GM23338 (cell line): ENCODE results near the gene GFRAL. TPM values are rescaled to one million over a fixed set of nuclear protein-coding genes. Genes with fewer than 3 reads are reported as not detected.
A peak's percentile ranks its signal among the peaks of the same experiment; 100 is the strongest.
"Not testable (repeated sequence)": the region's sequence is repeated elsewhere in the genome, so short reads cannot be mapped to it uniquely, and the experiment has no call there.

Experiments
- ATAC-seq: fragments of 200-7000 bp; cut with Tn5 transposase; 3 replicates; pipeline ENCODE4 v1.9.1; 2020
- DNase-seq: peaks from one replicate; pipeline ENCODE4 v3.0.0-alpha.2; 2015; ENCODE audit warnings: low spot score
- H2AFZ ChIP-seq: fragments of 200-600 bp; sonication (generic); 2 replicates; pipeline ENCODE4 v1.8.0; 2016; ENCODE audit warnings: antibody characterized with exemption, mild to moderate bottlenecking, moderate library complexity
- H3F3A ChIP-seq: fragments of 200-600 bp; sonication (generic); replicated peaks from 2 replicates; pipeline ENCODE4 v1.8.0; 2017; ENCODE audit warnings: antibody characterized with exemption, mixed run types, low read depth
- H3K27ac ChIP-seq: fragments of 200-600 bp; sonication (generic); 2 replicates; pipeline ENCODE4 v1.6.1; 2016; ENCODE audit warnings: low read depth
- H3K27me3 ChIP-seq: fragments of 200-600 bp; sonication (generic); 2 replicates; pipeline ENCODE4 v1.8.0; 2016; ENCODE audit warnings: mild to moderate bottlenecking, mixed run types, moderate library complexity; ENCODE audit not compliant: insufficient read depth
- H3K36me3 ChIP-seq: fragments of 200-600 bp; sonication (generic); 2 replicates; pipeline ENCODE4 v1.8.0; 2016; ENCODE audit warnings: mild to moderate bottlenecking; ENCODE audit not compliant: insufficient read depth
- H3K4me1 ChIP-seq: fragments of 200-600 bp; sonication (generic); 2 replicates; pipeline ENCODE4 v1.8.0; 2016; ENCODE audit warnings: mild to moderate bottlenecking, moderate library complexity; ENCODE audit not compliant: insufficient read depth
- H3K4me2 ChIP-seq: fragments of 200-600 bp; sonication (generic); 2 replicates; pipeline ENCODE4 v1.7.1; 2017; ENCODE audit warnings: mixed run types
- H3K4me3 ChIP-seq: fragments of 200-600 bp; sonication (generic); 2 replicates; pipeline ENCODE4 v1.6.1; 2016; ENCODE audit warnings: mixed run types
- H3K79me2 ChIP-seq: fragments of 200-600 bp; sonication (generic); replicated peaks from 2 replicates; pipeline ENCODE4 v1.8.0; 2017; ENCODE audit warnings: mild to moderate bottlenecking; ENCODE audit not compliant: insufficient read depth
- H3K9me2 ChIP-seq: fragments of 200-600 bp; sonication (generic); 2 replicates; pipeline ENCODE4 v1.8.0; 2017; ENCODE audit not compliant: insufficient read depth
- H4K20me1 ChIP-seq: fragments of 200-600 bp; sonication (generic); replicated peaks from 2 replicates; pipeline ENCODE4 v1.8.0; 2017; ENCODE audit warnings: mild to moderate bottlenecking; ENCODE audit not compliant: insufficient read depth
- H3K27ac Mint-ChIP-seq: 2 replicates; pipeline ENCODE4 v1.8.0; 2020; ENCODE audit warnings: inconsistent platforms, mild to moderate bottlenecking, moderate library complexity, mixed read lengths
- H3K27me3 Mint-ChIP-seq: 3 replicates; pipeline ENCODE4 v1.8.0; 2022; ENCODE audit warnings: low read depth, mild to moderate bottlenecking, moderate library complexity, mixed read lengths, inconsistent platforms; ENCODE audit not compliant: insufficient read depth, poor library complexity
- H3K36me3 Mint-ChIP-seq: 3 replicates; pipeline ENCODE4 v1.8.0; 2021; ENCODE audit warnings: low read depth, mild to moderate bottlenecking, inconsistent platforms, moderate library complexity, mixed read lengths
- H3K4me1 Mint-ChIP-seq: 3 replicates; pipeline ENCODE4 v1.8.0; 2020; ENCODE audit warnings: mild to moderate bottlenecking, inconsistent platforms, mixed read lengths
- H3K4me3 Mint-ChIP-seq: 3 replicates; pipeline ENCODE4 v1.8.0; 2021; ENCODE audit warnings: moderate library complexity, mild to moderate bottlenecking, inconsistent platforms, mixed read lengths
- H3K9me3 Mint-ChIP-seq: 3 replicates; pipeline ENCODE4 v1.8.0; 2020; ENCODE audit warnings: moderate library complexity, mild to moderate bottlenecking, inconsistent platforms, mixed read lengths
- EZH2phosphoT487 ChIP-seq: fragments of 200-600 bp; sonication (generic); IDR thresholded peaks from one replicate; pipeline ENCODE4 v1.8.1; 2018; ENCODE audit warnings: antibody characterized with exemption; ENCODE audit not compliant: unreplicated experiment
- NANOG ChIP-seq: IDR thresholded peaks from 2 replicates; pipeline ENCODE4 v1.6.1; 2016; ENCODE audit warnings: antibody characterized with exemption, borderline replicate concordance
- STAT1 ChIP-seq: IDR thresholded peaks from one replicate; pipeline ENCODE4 v1.6.1; 2016; ENCODE audit warnings: antibody characterized with exemption; ENCODE audit not compliant: unreplicated experiment
- ZNF114 ChIP-seq: fragments of 250-450 bp; sonication (Bioruptor Pico); IDR thresholded peaks from 2 replicates; pipeline ENCODE4 v1.5.0; 2020; ENCODE audit warnings: mild to moderate bottlenecking, moderate library complexity
- polyA plus RNA-seq: library from polyadenylated mRNA; unstranded; fragments of >200 nt; fragmentation: Nextera tagmentation; extraction: Ambion mirVana; gene quantifications from 2 replicates; pipeline ENCODE4 v1.2.1, GENCODE V29; 2016
- total RNA-seq: library from RNA; depleted of rRNA; stranded (reverse); fragments of >200 nt; shearing (Covaris generic); gene quantifications from 2 replicates; pipeline ENCODE4 v1.2.3, GENCODE V29; 2014
- TF ChIP-seq, protein P1 (sequence below): IDR thresholded peaks from one replicate; pipeline ENCODE4 v1.6.1; 2018; ENCODE audit warnings: antibody characterized with exemption; ENCODE audit not compliant: unreplicated experiment
- TF ChIP-seq, protein P2 (sequence below), 2 experiments: fragments of 200-600 bp in 1 of 2; sonication (generic) in 1 of 2; conservative IDR thresholded peaks; 2 replicates each; pipeline versions ENCODE4 v1.5.1 to v1.6.1; 2016 to 2017; ENCODE audit warnings: antibody characterized with exemption in 2 of 2, low read depth in 2 of 2, mild to moderate bottlenecking in 2 of 2, moderate library complexity in 1 of 2

The GFRAL gene
- total and polyA plus RNA-seq, 2 experiments from 2014 or later: not detected

DNA sequence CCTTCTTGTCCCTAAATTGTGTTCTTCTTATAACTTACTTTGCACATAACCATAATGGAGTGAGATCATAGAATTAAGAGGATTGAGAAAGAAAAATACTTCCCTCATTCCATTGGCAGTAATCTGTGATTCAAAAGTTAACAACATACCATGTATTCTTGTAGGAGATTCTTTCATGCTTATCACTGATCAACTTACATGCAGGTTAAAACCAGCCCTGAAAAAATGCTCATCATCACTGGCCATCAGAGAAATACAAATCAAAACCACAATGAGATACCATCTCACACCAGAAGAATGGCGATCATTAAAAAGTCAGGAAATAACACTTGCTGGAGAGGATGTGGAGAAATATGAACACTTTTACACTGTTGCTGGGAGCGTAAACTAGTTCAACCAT lies 36.5 kb upstream of the GFRAL start (continued):
- TF ChIP-seq, protein P1, sequence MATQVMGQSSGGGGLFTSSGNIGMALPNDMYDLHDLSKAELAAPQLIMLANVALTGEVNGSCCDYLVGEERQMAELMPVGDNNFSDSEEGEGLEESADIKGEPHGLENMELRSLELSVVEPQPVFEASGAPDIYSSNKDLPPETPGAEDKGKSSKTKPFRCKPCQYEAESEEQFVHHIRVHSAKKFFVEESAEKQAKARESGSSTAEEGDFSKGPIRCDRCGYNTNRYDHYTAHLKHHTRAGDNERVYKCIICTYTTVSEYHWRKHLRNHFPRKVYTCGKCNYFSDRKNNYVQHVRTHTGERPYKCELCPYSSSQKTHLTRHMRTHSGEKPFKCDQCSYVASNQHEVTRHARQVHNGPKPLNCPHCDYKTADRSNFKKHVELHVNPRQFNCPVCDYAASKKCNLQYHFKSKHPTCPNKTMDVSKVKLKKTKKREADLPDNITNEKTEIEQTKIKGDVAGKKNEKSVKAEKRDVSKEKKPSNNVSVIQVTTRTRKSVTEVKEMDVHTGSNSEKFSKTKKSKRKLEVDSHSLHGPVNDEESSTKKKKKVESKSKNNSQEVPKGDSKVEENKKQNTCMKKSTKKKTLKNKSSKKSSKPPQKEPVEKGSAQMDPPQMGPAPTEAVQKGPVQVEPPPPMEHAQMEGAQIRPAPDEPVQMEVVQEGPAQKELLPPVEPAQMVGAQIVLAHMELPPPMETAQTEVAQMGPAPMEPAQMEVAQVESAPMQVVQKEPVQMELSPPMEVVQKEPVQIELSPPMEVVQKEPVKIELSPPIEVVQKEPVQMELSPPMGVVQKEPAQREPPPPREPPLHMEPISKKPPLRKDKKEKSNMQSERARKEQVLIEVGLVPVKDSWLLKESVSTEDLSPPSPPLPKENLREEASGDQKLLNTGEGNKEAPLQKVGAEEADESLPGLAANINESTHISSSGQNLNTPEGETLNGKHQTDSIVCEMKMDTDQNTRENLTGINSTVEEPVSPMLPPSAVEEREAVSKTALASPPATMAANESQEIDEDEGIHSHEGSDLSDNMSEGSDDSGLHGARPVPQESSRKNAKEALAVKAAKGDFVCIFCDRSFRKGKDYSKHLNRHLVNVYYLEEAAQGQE: no peak
- TF ChIP-seq EZH2phosphoT487: no peak
- no peak for TF ChIP-seq NANOG

DNA sequence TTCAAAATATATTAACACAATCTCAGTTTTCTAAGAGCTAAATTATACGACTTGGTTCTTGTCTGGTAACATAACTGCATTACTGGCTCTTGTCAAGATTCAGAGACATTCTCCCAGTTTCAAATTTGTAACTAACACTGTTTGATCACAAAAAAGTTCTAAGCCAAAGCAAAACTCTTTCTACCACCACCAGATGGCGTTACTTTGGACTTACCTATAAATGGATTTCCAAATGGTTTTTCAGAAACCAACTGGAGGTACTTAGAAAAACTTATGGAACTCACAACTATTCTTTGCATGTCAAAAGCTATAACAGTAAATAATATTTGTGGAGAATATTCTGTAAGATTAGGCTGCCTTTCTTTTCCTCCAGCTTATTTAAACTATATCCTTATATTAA lies 34.2 kb upstream of the GFRAL start:
- Histone ChIP-seq H3K79me2 (no peaks in the 10 kb centered on the region), H2AFZ (no peak overlapping the region), H4K20me1 (no peaks in the 10 kb centered on the region), H3K27ac (no peak overlapping the region), H3K4me1 (no peaks in the 10 kb centered on the region), H3K4me3 (no peak overlapping the region), H3K4me2 (no peak overlapping the region), H3K36me3 (no peaks in the 10 kb centered on the region), H3K27me3 (no peaks in the 10 kb centered on the region), H3K9me2 (no peaks in the 10 kb centered on the region), H3F3A (no peaks in the 10 kb centered on the region)
- H3K9me3 Mint-ChIP-seq: peaks cover 2% of the 10 kb centered on the region; the same call in 2 of the 3 replicates
- H3K27me3 Mint-ChIP-seq: no peaks in the 10 kb centered on the region
- no peak for ATAC-seq
- H3K27ac Mint-ChIP-seq: no peak overlapping the region
- no peaks in the 10 kb centered on the region for H3K36me3 Mint-ChIP-seq
- H3K4me3 Mint-ChIP-seq: no peak overlapping the region
- H3K4me1 Mint-ChIP-seq: no peaks in the 10 kb centered on the region
- TF ChIP-seq, protein P2, sequence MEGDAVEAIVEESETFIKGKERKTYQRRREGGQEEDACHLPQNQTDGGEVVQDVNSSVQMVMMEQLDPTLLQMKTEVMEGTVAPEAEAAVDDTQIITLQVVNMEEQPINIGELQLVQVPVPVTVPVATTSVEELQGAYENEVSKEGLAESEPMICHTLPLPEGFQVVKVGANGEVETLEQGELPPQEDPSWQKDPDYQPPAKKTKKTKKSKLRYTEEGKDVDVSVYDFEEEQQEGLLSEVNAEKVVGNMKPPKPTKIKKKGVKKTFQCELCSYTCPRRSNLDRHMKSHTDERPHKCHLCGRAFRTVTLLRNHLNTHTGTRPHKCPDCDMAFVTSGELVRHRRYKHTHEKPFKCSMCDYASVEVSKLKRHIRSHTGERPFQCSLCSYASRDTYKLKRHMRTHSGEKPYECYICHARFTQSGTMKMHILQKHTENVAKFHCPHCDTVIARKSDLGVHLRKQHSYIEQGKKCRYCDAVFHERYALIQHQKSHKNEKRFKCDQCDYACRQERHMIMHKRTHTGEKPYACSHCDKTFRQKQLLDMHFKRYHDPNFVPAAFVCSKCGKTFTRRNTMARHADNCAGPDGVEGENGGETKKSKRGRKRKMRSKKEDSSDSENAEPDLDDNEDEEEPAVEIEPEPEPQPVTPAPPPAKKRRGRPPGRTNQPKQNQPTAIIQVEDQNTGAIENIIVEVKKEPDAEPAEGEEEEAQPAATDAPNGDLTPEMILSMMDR (conservative IDR thresholded peaks at IDR 0.05; ENCODE audit: low read depth in 2 of 2): peak; percentile 56 to 80
- TF ChIP-seq ZNF114 (CRISPR knock-in tag) (no peak), STAT1 (no peak)
- DNase-seq: peak; percentile 67

DNA sequence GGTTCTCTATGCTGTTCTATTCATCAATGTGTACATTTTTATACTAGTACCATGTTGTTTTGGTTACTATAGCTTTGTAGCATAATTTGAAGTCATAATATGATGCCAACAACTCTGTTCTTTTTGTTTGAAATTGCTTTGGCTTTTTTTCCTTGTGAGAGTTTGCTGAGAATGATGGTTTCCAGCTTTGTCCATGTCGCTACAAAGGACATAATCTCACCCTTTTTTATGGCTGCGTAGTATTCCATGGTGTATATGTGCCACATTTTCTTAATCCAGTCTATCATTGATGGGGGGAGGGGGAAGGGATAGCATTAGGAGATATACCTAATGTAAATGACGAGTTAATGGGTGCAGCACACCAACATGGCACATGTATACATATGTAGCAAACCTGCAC lies 30.1 kb upstream of the GFRAL start:
- not testable (repeated sequence) for H3K4me3 Mint-ChIP-seq, H3K4me3 ChIP-seq, H2AFZ ChIP-seq, H3K4me1 Mint-ChIP-seq, H3K27ac Mint-ChIP-seq, H3K36me3 Mint-ChIP-seq, H3K27ac ChIP-seq, H4K20me1 ChIP-seq, ATAC-seq, DNase-seq, H3K9me2 ChIP-seq, H3K4me2 ChIP-seq, H3K27me3 Mint-ChIP-seq, H3K4me1 ChIP-seq, H3F3A ChIP-seq, H3K9me3 Mint-ChIP-seq, H3K27me3 ChIP-seq, H3K36me3 ChIP-seq, H3K79me2 ChIP-seq
